Head of caudate nucleus (tissue), 42 donors: ENCODE data around the gene DDI2.

Experiments
- DNase-seq, 42 donors: peaks; one replicate each; pipeline versions ENCODE4 v3.0.0 to v3.0.0-alpha.2; 2020 to 2021; ENCODE audit warnings: mixed read lengths in 7 of 42
- intact Hi-C: fragments of 100-400 bp; cut with DNase I; formaldehyde crosslinking; loops from one replicate; pipeline ENCODE4 v1.15.0; 2022

Gene DDI2

DNA sequence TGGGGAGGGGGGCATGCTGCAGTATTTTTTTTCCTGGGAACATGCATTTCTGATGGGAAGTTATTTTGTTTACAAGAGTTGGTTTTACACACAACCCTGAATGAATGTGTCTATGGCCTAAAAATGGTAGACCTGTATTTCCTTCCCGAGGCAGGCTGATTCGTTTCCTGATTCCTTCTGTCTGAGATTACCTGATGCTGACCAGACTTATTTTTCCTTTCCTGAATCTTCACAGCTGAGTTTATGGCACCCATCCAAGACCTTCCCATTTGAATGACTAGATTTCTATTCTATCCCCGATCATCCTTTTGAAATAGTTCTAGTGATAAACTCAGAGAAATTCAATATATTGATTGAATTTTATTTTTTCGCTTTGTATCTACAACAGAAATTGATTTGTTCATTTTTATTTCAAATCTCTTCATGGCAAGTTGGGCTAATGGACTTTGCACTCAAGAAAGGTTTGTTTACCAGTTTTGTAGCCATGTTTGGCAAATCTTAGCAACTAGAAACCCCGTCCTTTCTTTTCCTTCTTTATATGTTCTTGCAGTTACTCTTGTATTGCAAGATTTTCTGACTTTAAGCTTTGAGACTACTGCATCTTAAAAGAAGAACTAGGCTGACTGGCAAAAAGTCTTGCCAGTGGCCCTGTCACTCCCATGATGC, 51.0 kb downstream of the DDI2 start:
- DNase-seq, result no peak
- intact Hi-C loops, result no loop called here

DNA sequence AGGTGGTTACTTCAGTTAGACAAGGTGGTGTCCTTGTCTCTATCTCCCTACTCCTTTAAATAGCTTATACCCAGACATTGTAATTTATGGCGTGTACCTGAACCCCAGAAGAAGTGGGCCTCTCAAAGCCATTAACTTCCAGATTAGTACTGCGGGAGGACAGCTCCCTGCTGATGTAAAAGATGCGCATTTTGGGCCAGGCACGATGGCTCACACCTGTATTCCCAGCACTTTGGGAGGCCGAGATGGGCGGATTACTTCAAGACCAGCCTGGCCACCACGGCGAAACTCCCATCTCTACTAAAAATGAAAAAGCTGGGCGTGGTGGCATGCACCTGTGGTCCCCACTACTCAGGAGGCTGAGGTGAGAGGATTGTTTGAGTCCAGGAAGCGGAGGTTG, 51.8 kb downstream of the DDI2 start:
- intact Hi-C loops, result no loop called here
- DNase-seq, result no peak

DNA sequence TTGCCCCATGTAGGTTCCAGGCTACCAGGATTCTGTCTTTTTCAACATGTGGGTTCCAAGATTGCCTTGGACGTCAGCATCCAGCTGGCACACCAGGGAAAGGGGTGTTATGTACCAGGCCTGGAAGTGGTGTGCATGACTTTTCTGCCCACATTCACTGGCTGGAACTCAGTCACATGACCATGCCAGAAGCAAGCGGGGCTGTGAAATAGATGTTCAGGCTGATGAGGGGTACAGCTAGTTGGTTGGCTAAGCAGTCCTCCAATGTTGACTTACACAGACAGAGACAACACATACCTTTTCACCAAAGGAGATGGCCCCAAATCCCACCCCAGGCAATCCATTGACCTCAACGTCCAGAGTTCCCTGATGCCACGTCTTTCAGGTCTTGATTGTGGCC, 52.6 kb downstream of the DDI2 start:
- intact Hi-C loops, result no loop called here
- no peak for DNase-seq

DNA sequence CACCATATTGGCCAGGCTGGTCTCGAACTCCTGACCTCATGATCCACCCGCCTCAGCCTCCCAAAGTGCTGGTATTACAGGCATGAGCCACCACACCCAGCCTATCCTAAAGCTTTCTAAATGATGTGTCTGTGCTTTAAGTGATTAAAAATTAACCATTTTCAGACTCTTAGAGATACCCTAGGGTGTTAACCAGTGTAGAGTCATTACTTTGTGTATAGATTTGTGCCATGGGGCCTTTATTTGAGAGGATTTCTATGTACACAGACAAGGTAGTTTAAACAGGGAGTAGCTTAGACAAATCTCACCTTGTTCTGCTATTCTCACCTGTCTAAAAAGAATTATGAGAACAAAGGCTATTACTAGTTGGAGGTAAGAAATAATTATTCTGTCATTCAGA, 54.2 kb downstream of the DDI2 start:
- intact Hi-C loops, result no loop called here
- no peak for DNase-seq

DNA sequence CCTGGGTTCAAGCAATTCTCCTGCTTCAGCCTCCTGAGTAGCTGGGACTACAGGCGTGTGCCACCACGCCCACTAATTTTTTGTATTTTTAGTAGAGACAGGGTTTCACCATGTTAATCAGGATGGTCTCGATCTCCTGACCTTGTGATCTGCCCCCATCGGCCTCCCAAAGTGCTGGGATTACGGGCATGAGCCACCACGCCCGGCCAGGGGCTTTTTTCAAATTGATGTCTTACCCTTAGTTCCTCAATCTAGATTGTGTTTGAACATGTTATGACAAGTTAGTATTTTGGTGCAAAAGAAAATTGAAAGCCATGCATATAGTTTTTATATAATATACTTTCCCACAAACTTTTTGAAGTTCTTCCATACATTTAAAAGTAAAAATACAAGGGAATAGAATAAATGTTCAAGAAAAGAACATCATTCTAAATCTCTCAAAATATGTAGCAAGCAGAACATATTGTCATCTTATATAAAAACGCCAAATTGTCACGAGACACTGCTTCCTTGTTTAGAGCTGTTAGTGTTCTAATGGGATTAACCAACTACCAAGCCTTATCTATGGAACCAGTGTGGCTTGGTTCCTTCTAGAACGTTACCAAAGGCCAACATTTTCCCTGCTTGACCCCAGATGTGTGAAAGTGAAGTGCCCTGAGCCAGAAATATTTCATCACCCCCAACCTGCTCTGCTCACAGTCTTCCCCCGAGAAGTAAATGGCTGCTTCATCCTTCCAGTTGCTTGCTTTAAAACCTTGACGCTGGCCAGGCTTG, 57.3 kb downstream of the DDI2 start:
- DNase-seq, result no peak
- intact Hi-C loops, result no loop called here

DNA sequence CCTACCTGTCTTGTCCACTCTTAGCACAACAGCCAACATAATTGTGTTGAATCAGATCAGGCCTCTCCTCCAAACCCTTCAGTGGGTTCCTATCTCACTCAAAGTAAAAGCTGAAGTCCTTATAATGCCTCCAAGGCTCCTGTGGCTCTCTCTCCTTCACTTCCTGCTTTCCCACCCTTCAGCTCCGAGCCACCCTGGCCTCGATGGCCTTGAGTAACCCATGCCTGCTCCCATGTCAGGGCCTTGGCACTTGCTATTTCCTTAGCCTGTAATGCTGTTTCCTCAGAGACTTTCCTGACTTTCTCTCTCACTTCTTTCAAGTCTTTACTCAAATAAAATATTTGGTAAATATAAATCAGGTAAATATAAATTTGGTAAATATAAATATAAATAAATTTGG, 58.8 kb downstream of the DDI2 start:
- DNase-seq, result no peak
- intact Hi-C loops, result no loop called here

DNA sequence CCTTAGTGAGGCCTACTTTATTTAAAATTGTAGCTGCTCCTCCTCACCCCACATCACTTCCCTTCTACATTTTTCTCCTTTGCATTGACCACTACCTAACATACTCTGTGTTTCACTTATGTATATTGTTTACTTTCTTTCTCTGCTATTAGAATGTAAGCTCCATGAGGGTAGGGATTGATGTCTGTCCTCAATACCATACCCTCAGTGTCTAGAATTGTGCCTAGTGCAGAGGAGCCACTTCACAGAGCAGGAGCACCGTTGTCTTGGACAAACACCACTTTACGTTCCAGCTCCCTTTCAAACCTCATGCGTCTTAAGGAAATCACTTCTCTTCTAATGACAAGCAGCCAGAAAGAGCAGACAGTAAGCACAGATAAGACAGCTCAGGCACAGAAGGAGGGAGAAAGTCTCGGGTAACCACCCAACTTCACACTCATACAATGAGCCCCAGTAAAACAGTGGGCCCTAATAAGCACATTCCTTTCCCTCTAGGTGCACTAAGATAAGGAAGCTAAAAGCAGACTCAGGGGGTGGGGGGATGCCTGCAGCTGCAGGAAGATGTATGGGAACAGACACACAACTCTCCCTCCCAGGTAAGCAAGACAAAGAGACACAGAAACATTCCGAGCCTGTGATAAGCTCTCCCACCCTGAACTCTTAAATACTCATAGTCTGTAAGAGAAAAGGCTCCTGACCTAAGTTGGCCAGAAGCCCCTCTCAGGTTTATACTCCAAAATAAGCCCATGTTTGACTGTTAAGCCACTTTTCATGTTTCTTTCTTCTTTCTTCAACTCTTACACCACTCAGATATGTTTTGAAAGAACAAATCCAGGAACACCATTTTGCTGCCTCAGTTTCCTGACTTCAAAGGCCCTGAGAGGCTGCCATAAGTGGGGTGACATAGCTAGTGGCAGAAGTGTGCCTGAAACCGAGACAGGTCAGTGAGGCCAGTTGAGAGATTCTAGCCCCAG, 59.7 kb downstream of the DDI2 start:
- intact Hi-C loops, result no loop called here
- DNase-seq, result no peak

DNA sequence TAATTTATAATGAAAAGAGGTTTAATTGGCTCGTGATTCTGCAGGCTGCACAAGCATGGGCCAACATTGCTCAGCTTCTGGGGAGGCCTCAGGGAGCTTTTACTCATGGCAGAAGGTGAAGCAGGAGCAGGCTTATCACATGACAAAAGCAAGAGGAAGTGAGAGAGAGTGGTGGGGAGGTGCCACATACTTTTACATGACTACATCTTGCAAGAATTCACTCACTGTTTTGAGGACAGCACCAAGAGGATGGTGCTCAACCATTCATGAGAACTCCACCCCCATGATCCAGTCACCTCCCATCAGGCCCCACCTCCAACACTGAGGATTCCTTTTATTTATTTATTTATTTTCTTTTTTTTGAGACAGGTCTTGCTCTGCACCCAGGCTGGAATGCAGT, 61.3 kb downstream of the DDI2 start:
- intact Hi-C loops, result no loop called here
- no peak for DNase-seq

DNA sequence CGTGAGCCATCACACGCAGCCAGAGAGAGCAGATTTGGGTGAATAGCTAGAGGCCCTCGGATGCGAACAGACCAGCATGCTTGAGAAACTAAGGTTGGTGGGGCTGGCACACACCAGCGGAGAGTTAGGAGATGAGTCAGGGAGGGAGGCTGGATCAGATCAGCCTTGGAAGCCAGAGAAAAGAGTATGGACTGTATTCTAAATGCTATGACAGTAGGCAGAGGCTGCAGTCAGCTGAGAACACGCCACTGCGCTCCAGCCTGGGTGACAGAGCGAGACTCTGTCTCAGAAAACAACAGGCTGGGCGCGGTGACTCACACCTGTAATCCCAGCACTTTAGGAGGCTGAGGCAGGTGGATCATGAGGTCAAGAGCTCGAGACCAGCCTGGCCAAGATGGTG, 62.9 kb downstream of the DDI2 start:
- DNase-seq, result no peak
- intact Hi-C loops, result no loop called here

DNA sequence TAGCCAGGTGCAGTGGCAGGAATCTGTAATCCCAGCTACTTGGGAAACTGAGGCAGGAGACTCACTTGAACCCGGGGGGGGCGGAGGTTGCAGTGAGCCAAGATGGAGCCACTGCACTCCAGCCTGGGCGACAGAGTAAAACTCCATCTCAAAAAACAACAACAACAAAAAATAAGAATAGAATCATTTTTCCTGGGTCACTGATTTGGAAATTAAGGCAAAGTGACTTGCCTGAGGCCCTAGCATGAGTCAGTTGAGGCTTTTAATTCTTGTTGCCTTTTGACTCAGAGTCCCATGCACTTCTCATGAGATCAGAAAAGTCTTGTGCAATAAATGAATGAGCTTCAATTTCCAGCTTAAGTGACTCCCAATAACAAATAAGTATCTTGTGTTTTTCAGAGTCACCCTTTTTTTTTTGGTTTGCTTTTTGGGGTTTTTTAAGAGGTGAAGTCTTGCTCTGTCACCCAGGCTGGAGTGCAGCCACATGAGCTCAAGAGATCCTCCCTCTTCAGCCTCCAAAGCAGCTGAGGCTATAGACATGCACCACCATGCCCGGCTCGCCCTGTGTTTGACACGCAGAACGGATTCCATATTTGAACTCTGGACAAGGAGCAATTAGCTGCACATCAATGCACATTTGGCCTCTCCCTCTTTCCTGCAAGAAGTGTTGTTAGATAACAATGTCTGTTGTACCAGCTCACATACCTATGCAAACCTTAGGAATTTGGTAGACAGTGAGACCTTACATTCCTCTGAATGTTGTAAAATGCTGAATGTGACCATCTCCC, 63.5 kb downstream of the DDI2 start:
- intact Hi-C loops, result no loop called here
- DNase-seq, result no peak

DNA sequence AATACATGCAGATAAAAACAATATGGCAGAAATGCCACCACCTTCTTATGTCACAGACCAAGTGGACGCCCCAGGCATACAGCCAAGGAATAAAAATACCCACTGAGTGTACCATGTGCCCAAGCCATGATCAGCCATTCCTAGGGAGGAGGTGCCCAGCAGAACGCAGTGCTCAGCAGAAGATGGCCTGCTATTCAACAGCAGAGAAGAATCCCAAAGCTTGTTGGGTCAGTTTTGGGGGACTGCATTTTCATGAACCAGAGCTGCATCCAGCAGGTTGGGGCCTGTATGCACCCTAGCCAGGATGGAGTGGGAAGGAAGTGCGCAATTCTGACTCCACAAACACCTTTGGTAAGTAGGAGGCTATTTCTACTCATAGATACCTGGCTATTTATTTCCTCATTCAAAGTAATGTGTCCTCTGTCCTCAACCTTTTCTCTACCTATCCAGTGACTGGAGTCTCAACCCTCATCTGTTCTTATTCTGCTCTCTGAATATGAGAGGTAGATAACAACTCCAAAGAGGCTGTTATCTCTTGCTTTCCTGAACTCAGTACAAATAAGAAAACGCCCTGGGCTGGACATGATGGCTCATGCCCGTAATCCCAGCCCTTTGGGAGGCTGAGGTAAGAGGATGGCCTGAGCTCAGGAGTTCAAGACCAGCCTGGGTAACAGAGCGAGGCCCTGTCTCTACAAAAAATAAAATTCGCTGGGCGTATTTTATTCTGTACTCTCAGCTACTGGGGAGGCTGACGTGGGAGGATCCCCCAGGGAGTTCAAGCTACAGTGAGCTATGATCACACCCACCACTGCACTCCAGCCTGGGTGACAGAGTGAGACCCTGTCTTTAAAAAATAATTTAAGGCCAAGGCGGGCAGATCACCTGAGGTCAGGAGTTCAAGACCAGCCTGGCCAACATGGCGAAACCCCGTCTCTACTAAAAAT, 64.4 kb downstream of the DDI2 start:
- intact Hi-C loops, result no loop called here

DNA sequence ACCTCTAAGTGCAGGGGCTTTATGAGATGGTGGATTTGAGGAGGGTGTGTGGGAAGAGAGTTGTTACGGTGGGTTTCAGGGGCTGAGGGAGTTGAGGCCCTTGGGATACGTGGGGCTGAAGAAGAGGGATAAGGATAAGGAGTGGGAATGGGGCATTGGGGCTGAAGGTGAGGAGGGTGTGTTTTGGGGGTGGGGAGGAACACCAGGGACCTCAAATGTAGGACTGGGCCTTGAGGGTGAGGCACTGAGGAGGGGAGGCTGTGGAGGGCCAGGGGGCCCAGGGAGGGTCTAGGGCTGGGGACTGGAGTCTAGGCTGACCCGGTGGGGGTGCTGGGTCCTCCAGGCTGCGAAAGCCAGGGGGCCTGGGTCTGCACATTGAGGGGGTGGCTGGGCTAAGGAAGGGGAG, 65.7 kb downstream of the DDI2 start:
- DNase-seq, result no peak
- intact Hi-C loops, result no loop called here

More for the DNA sequence above, 64.4 kb downstream of the DDI2 start:
- peak in 2 of 42 donors; percentile 26 to 29 for DNase-seq

DNA sequence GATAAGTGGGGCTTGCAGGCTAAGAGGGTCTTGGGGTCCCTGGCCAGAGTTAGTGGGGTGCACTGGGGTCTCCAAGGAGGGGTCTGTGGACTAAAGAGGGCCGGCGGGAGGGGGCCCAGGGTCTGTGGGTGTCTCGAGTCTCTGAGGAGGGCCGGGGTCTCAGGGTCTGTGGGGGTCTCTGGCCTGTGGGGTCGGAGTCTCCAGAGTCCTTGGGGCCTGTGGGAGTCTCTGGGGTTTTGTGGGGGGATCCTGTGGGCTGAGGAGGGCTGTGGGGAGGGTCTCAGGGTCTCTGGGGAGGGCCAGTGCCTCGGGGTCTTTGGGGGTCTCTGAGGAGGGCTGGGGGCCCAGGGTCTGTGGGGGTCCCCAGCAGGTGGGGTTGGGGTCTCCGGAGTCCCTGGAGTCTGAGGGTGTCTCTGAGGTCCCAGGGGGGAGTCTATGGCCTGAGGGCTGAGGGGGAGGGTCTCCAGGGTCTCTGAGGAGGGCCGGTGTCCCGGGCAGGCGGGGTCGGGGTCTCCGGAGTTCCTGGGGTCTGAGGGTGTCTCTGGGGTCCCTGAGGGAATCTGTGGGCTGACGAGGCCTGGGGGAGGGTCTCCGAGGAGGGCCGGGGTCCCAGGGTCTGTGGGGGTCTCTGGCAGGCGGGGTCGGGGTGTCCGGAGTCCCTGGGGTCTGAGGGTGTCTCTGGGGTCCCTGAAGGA, 66.2 kb downstream of the DDI2 start:
- intact Hi-C loops, result no loop called here
- no peak for DNase-seq

DNA sequence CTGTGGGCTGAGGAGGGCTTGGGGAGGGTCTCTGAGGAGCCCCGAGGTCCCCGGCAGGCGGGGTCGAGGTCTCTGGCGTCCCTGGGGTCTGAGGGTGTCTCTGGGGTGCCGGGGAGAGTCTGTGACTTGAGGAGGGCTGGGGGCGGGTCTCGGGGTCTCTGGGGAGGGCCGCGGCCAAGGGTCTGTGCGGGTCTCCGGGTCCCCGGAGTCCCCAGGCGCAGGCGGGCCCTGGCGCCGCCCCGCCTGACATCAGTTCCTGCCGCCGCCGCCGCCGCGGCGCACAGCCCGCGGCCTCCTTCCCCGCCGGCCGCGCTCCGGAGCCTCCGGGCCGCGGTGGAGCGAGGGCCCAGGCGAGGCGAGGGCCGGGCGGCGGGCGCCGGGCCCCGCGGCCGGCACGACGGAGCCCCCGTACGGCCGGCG, 66.8 kb downstream of the DDI2 start, which contains the start of gene PLEKHM2:
TSS of gene PLEKHM2 (plus strand) at position 279 of the 420 bp plus-strand sequence. CDS start 239 bp downstream, outside the sequence.
- intact Hi-C loops, result no loop called here
- DNase-seq, result peak in 32 of 42 donors; percentile 17 to 70 (median 51)

DNA sequence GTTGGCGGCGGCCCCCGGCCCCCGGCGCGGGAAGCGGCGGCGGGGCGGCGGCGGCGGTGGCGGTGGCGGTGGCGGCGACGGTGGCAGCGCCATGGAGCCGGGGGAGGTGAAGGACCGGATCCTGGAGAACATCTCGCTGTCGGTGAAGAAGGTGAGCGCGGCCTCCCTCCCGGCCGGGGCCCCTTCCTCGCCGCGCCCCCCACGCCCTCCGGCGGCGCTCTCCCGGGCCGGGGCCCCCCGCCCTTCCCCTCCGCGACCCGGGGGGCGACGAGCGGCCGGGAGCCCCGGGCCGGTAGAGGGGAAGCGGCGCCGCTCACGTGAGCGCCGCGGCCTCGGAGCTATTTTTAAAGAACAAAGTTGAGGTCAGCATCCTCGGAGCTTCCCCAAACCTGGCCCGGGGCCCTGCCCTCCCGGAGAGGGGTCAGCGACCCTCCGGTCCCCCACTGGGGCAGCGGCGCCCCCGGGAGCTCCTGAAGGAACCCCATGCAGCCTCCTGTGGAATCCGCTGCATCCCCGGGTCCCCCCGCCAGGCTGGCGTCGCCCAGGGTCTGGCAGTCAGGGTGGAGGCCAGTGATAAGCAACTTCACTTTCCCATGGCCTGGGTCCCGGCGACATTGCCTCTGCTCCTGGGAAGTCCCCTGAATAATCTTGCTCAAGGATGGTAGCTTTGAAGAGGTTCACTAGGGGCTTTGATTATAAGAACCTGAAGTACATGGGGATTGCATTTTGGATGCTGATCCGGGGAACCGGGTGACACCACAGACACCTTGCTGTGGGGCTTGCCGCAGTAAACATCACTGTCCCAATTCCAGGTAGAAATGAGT, 67.4 kb downstream of the DDI2 start:
- intact Hi-C loops, result no loop called here
- peak in 32 of 42 donors; percentile 14 to 64 (median 33) for DNase-seq

DNA sequence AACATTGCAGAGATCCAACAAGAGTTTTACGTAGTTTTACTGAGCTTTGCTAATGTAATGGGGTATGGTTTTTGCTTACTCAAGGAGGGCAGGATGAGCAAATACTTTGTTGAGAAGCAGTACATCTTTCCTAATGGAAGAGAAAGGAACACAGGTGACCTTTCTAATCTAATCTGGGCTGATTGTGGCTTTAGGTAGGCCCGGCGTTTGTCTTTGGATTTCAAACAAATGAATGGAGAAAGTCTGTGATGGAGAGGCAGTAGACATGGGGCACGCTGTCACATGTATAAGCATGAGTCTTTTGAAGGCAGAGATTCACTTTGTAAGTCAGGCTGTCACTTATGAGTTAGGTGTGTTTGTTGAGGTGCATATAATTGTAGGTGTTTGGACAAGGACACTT, 68.6 kb downstream of the DDI2 start:
- intact Hi-C loops, result no loop called here
- no peak for DNase-seq
